Kidney epithelial cell (primary cell): Measurements from ENCODE around the gene ALCAM. TPM values are rescaled to one million over a fixed set of nuclear protein-coding genes. Genes with fewer than 3 reads are reported as not detected.

Experiments used
- DNase-seq: peaks from one replicate; pipeline ENCODE4 v3.0.0-alpha.2; 2010; ENCODE audit warnings: low read depth
- H3K27me3 ChIP-seq: 2 replicates; pipeline ENCODE4 v1.6.0; 2011; ENCODE audit warnings: low read length; ENCODE audit not compliant: control insufficient read depth, insufficient read depth
- H3K36me3 ChIP-seq: 2 replicates; pipeline ENCODE4 v1.5.1; 2011; ENCODE audit warnings: low read length; ENCODE audit not compliant: control insufficient read depth, insufficient read depth
- H3K4me3 ChIP-seq: 2 replicates; pipeline ENCODE4 v1.5.1; 2011; ENCODE audit warnings: low read depth, mild to moderate bottlenecking, control low read depth, low read length
- total RNA-seq: library from RNA; depleted of rRNA; stranded (reverse); fragments of >200 nt; gene quantifications from 2 replicates; pipeline ENCODE4 v1.2.3, GENCODE V29; 2015
- TF ChIP-seq, protein P1 (sequence below): IDR thresholded peaks from 2 replicates; pipeline ENCODE4 v1.5.1; 2011; ENCODE audit warnings: mild to moderate bottlenecking, moderate library complexity, low read length, control low read depth, inconsistent platforms; ENCODE audit not compliant: insufficient read depth, poor library complexity, severe bottlenecking

Gene ALCAM
- total RNA-seq, 1 donor from 2014 or later, result 82.3 TPM

DNA sequence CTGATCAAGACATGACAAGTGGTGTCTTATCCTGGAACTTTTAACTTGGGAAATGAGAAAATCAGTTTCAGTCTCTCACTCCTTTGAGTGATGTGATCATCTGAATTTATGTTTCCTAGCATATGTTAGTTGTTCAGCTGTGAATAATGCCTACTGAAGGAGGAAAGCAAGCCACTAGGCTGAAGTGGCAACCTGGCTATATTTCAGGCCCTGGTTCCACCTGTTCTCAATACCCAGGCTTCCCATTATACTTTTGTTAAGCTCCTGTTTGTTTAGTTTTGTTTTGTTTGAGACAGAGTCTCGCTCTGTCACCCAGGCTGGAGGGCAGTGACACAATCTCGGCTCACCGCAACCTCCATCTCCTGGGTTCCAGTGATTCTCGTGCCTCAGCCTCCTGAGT lies 243.8 kb downstream of the ALCAM start:
- H3K4me3 ChIP-seq, result no peak overlapping the region
- no peaks in the 10 kb centered on the region for H3K36me3 ChIP-seq
- DNase-seq, result no peak
- TF ChIP-seq, protein P1, sequence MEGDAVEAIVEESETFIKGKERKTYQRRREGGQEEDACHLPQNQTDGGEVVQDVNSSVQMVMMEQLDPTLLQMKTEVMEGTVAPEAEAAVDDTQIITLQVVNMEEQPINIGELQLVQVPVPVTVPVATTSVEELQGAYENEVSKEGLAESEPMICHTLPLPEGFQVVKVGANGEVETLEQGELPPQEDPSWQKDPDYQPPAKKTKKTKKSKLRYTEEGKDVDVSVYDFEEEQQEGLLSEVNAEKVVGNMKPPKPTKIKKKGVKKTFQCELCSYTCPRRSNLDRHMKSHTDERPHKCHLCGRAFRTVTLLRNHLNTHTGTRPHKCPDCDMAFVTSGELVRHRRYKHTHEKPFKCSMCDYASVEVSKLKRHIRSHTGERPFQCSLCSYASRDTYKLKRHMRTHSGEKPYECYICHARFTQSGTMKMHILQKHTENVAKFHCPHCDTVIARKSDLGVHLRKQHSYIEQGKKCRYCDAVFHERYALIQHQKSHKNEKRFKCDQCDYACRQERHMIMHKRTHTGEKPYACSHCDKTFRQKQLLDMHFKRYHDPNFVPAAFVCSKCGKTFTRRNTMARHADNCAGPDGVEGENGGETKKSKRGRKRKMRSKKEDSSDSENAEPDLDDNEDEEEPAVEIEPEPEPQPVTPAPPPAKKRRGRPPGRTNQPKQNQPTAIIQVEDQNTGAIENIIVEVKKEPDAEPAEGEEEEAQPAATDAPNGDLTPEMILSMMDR, result no peak
- no peaks in the 10 kb centered on the region for H3K27me3 ChIP-seq

DNA sequence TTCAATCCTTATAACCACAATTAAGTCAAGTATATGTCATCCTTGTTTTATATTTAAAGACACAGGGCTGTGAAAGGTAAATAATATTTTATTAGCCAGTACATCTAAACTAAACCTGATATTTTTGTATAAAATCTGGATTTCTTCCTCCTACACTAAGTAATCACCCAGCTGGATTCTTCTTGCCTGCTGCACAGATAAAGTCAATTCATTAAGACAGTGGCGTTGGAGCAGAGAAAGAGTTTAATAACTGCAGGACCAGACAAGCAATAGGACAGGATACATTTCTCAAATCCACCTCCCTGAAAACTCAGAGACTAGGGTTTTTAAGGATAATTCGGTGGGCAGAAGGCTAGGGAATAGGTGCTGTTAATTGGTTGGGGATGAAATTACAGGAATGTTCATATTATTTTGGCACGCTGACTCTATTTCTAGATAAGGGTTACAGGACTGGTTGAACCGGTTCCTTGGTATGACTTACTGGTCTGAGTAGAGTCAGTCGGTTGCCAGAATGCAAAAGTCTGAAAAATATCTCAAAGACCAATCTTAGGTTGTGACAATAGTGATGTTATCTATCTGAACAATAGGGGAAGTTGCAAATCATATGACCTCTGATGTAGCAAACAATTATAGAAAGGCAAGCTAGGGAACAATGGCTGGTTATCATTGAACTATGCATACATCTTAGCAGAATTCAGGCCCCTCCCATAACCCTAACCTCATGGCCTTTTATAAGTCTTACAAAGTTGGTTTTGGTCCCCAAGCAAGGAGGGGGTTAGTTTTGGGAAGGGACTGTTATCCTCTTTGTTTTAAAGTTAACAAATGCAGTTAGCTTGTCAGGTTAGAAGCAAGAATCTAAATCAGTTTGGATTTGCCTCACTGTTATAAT lies 244.8 kb downstream of the ALCAM start:
- Histone ChIP-seq H3K36me3 (no peaks in the 10 kb centered on the region), H3K4me3 (no peak overlapping the region), H3K27me3 (no peaks in the 10 kb centered on the region)
- DNase-seq, result no peak
- TF ChIP-seq, protein P1, result no peak

DNA sequence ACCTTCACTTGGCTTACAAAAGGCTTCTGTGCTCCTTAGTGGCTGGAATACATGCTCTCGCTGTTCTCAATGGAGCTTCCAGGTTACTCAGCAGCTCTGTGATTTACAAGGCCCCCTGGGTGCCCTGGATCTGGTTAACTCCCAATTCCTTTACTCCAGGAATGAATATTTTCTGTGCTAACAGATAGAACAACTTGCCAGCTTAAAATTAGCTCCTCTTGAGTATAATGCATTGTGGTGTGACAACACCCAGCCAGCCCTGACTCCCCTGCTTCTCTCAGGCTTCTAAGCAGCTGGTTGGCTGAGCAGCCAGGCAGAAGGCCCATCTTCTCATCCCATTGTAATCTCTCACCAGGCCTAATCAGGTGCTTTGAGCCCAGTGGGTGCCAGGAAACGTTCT lies 246.4 kb downstream of the ALCAM start:
- H3K36me3 ChIP-seq, result no peaks in the 10 kb centered on the region
- DNase-seq, result no peak
- no peaks in the 10 kb centered on the region for H3K27me3 ChIP-seq
- H3K4me3 ChIP-seq, result no peak overlapping the region
- TF ChIP-seq, protein P1, result no peak

DNA sequence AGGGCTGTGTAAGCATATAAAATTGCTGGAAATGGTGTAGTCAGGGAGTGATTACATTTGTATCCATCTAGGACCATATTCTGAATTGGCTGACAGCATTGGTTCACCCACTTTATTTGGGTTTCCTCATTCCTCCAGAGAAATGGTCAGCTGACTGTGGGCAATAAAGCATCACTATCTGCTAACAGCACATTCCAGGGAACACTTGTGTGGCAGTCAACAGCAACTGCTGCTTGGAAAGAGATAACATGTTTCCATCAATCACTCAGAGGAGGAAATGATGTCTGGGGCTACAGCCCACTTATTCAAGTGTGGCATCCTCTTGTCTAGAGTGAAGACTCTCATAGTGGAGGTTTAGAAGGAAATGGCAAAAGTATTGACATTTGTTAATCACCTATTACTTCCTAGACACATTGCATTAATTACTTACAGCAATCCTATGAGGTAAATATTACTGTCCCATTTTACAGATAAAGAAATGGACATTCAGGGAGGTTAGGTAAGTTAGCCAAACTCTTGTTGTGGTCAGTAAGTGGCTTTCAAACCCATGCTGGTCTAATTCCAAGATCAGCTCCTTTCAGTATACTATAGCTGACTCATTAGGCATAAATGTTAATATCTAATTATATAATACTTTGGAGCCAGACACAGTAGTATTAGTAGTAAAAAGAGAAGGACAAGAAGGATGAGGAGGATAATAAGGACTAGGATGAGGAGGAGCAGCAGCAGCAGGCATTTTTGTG lies 247.8 kb downstream of the ALCAM start:
- Histone ChIP-seq H3K4me3 (no peak overlapping the region), H3K36me3 (no peaks in the 10 kb centered on the region), H3K27me3 (no peaks in the 10 kb centered on the region)
- no peak for DNase-seq
- TF ChIP-seq, protein P1, result no peak

DNA sequence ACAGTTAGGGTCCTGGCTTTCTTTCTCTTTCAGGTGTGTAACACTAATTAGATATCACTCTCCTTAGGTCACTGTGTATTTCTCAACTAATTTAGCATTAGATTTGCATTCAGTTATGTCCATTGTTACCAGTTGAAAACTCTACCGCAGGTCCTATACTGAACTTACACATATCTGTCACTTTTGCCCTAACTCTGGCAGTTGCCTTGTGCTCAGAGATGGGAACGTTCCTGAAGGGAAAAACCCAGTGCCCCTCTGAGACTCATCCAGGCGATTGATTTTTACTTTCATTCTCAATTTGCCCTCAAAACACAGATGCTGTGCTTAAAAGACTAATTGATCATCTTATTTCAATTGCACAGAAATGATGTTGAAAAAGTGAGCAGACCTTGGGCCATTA lies 249.1 kb downstream of the ALCAM start:
- Histone ChIP-seq H3K36me3 (no peaks in the 10 kb centered on the region), H3K4me3 (no peak overlapping the region), H3K27me3 (no peaks in the 10 kb centered on the region)
- TF ChIP-seq, protein P1, result no peak
- no peak for DNase-seq
